GM13977 (cell line): ENCODE data around the gene OR10A3.

Source experiments
- DNase-seq: peaks from one replicate; pipeline ENCODE4 v3.0.0; 2012; ENCODE audit warnings: low spot score
- in situ Hi-C: fragments of 300-500 bp; cut with MboI; formaldehyde crosslinking; loops from one replicate; pipeline ENCODE4 v1.12.0; 2022; ENCODE audit warnings: low sequenced_read_pairs, low pct_unique_long_range_greater_than_20kb, mixed read lengths, inconsistent platforms; ENCODE audit not compliant: unreplicated experiment
- TF ChIP-seq, protein P1 (sequence below): IDR thresholded peaks from 2 replicates; pipeline ENCODE4 v1.5.1; 2012; ENCODE audit warnings: mild to moderate bottlenecking, control low read depth; ENCODE audit not compliant: insufficient read depth; ENCODE audit errors: extremely low read depth, missing control alignments

OR10A3 gene

GRCh38 chr11:7977232-7977917 lies 35.9 kb upstream of the OR10A3 start:
- TF ChIP-seq, protein P1, sequence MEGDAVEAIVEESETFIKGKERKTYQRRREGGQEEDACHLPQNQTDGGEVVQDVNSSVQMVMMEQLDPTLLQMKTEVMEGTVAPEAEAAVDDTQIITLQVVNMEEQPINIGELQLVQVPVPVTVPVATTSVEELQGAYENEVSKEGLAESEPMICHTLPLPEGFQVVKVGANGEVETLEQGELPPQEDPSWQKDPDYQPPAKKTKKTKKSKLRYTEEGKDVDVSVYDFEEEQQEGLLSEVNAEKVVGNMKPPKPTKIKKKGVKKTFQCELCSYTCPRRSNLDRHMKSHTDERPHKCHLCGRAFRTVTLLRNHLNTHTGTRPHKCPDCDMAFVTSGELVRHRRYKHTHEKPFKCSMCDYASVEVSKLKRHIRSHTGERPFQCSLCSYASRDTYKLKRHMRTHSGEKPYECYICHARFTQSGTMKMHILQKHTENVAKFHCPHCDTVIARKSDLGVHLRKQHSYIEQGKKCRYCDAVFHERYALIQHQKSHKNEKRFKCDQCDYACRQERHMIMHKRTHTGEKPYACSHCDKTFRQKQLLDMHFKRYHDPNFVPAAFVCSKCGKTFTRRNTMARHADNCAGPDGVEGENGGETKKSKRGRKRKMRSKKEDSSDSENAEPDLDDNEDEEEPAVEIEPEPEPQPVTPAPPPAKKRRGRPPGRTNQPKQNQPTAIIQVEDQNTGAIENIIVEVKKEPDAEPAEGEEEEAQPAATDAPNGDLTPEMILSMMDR = no peak

DNA sequence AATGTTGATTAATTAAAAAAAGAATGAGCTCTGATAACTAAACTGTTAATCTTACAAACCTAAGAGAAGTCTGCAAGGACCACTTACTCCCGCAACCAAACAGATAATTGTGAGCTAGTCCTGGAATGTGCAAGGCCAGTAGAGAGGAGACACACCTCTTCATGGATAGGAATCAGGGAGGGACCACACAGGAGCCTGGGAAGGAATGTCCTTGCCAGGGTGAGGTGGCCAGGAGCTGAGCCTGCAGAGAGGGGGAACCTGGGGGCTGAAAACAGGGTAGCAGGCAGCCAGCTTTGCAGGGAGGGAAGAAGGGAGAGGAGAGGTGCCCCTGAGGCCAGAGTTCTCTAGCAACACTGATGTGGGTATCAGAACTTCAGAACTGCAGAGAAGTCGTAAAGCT lies 33.2 kb upstream of the OR10A3 start:
- TF ChIP-seq, protein P1 = no peak
- in situ Hi-C loops = no loop called here
- no peak for DNase-seq

More at GRCh38 chr11:7977232-7977917, 35.9 kb upstream of the OR10A3 start:
- DNase-seq = no peak
- in situ Hi-C loops = no loop called here

DNA sequence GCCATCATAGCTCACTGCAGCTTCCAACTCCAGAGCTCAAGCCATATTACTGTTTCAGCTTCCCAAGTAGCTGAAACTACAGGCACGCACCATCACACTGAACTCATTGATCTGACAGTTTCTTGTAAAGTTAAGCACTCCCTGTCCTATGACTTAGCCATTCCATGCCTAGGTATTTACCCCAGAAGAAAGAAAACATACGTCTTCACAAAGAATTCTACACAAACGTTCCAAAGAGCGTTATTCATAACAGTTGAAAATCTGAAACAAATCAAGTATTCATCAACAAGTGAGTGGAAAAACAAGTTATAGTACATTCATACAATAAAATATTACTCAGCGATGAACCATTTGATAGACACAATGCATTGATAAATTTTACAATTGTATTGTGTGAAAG lies 31.5 kb upstream of the OR10A3 start:
- TF ChIP-seq, protein P1 = no peak
- DNase-seq = no peak
- in situ Hi-C loops = no loop called here

GRCh38 chr11:7971846-7972245 lies 30.3 kb upstream of the OR10A3 start:
- TF ChIP-seq, protein P1 = no peak
- in situ Hi-C loops = no loop called here
- DNase-seq = no peak

DNA sequence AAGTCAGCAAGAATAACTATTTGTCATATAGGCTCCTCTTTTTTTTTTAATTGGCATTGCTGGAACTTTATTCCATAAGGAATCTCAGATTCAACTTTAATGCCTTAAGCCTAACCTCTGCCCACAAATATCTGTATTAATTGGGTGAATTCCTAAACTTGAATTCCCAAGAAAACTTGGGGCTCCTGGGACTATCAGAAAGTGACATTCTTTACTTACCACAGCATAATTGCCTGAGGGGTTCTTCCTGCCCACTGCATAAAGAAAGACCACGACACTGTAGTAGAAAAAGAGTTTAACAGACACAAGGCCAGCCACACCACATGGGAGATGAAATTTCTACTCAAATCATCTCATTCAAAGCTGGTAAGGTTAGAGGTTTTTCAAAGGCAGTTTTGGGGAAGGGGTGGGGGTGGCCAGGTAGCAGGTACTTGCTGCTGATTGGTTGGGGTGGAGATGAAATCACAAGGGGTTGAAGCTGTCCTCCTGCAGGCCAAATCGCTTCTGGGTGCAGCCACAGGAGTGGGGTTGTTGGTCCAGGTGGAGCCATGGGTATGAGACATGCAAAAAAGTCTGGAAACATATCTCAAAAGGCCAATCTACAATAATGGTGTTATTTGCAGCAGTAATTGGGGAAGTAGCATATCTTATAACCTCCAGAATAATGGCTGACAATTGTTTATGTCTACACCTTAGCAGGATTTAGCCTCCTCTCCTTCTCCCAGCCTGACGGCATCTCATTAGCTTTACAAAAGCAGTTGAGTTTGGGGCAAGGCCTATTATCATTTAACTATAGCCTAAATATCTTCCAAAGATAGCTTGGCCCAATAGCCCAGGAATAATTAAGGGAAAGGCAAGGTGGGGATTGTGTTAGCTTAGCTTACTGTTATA lies 28.5 kb upstream of the OR10A3 start:
- DNase-seq = no peak
- TF ChIP-seq, protein P1 = no peak
- in situ Hi-C loops = no loop called here

GRCh38 chr11:7968686-7969085 lies 27.2 kb upstream of the OR10A3 start:
- TF ChIP-seq, protein P1 = no peak
- in situ Hi-C loops = no loop called here
- no peak for DNase-seq
